K562 (cell line): Measurements from ENCODE around the gene TEX52. TPM values are rescaled to one million over a fixed set of nuclear protein-coding genes. Genes with fewer than 3 reads are reported as not detected.

Experiments
- ATAC-seq: fragments of 200-7000 bp; cut with Tn5 transposase; 3 replicates; pipeline ENCODE4 v1.9.1; 2020; ENCODE audit warnings: moderate library complexity
- BruUV-seq: library from RNA; stranded (reverse); fragments of 400-500 nt; replicated peaks from 2 replicates; lab custom pipeline; 2021; lab: Mats Ljungman, UMichigan
- CTCF ChIA-PET: fragments of 300-600 bp; formaldehyde crosslinking; extraction: SDS; loops from one replicate; lab custom pipeline; 2021; ENCODE audit warnings: low intra/inter-chr PET ratio; lab: Yijun Ruan, JAX
- POLR2A ChIA-PET: fragments of 300-600, 350-650 bp; sonication (Branson Sonifier 250); formaldehyde crosslinking; extraction: SDS; loops from one replicate; lab custom pipeline; 2021; ENCODE audit warnings: antibody characterized with exemption, inconsistent platforms; lab: Yijun Ruan, JAX
- DNase-seq, 4 experiments: peaks; one replicate each; pipeline versions ENCODE4 v3.0.0 to v3.0.0-alpha.2; 2011 to 2018; ENCODE audit warnings: low spot score in 3 of 4, mixed read lengths in 3 of 4; ENCODE audit errors: extremely low read depth in 1 of 4
- FAIRE-seq: peaks from 2 replicates; lab custom pipeline; 2011; peaks lifted over from hg19 to GRCh38; lab: Jason Lieb, UNC
- H2AFZ ChIP-seq: 2 replicates; pipeline ENCODE4 v1.6.0; 2011; ENCODE audit warnings: low read depth, low read length, control low read depth, inconsistent platforms
- H3K27ac ChIP-seq: fragments of 200-600 bp; 3 replicates; pipeline ENCODE4 v1.8.0; 2011; ENCODE audit warnings: low read depth, mild to moderate bottlenecking, control low read depth, inconsistent platforms, low read length, moderate library complexity, mixed read lengths; ENCODE audit errors: extremely low read depth
- H3K27me3 ChIP-seq, 2 experiments: fragments of 300-600 bp in 1 of 2; 2 replicates in 1 of 2; 3 replicates in 1 of 2; pipeline versions ENCODE4 v1.6.0 to v1.8.0; 2011; ENCODE audit warnings: inconsistent platforms in 2 of 2, low read length in 2 of 2, mild to moderate bottlenecking in 1 of 2, mixed read lengths in 1 of 2, moderate library complexity in 1 of 2; ENCODE audit not compliant: control insufficient read depth in 2 of 2, insufficient read depth in 2 of 2
- H3K36me3 ChIP-seq: fragments of 300-600 bp; 3 replicates; pipeline ENCODE4 v1.8.0; 2011; ENCODE audit warnings: mild to moderate bottlenecking, low read length, inconsistent platforms; ENCODE audit not compliant: control insufficient read depth, insufficient read depth
- H3K4me1 ChIP-seq, 2 experiments: fragments of 200-600 bp in 1 of 2; replicated peaks in 1 of 2; 2 replicates in 1 of 2; 3 replicates in 1 of 2; pipeline versions ENCODE4 v1.5.1 to v1.8.0; 2011; ENCODE audit warnings: inconsistent platforms in 2 of 2, low read length in 2 of 2, mild to moderate bottlenecking in 1 of 2, mixed read lengths in 1 of 2, moderate library complexity in 1 of 2; ENCODE audit not compliant: control insufficient read depth in 2 of 2, insufficient read depth in 2 of 2
- H3K4me2 ChIP-seq: 2 replicates; pipeline ENCODE4 v1.6.1; 2011; ENCODE audit warnings: low read length, control low read depth, inconsistent platforms, mixed read lengths; ENCODE audit not compliant: insufficient read depth
- H3K4me3 ChIP-seq: fragments of 200-600 bp; sonication (generic), shearing (Covaris generic); 2 replicates; pipeline ENCODE4 v1.5.1; 2016; ENCODE audit warnings: control low read depth, inconsistent platforms
- H3K79me2 ChIP-seq: fragments of 200-600 bp; 3 replicates; pipeline ENCODE4 v1.8.0; 2011; ENCODE audit warnings: low read length, inconsistent platforms; ENCODE audit not compliant: control insufficient read depth, insufficient read depth
- H3K9ac ChIP-seq, 2 experiments: 2 replicates each; pipeline versions ENCODE4 v1.6.0 to v1.6.1; 2011; ENCODE audit warnings: low read depth in 2 of 2, low read length in 2 of 2, control low read depth in 1 of 2, inconsistent platforms in 1 of 2, mild to moderate bottlenecking in 1 of 2, mixed read lengths in 1 of 2; ENCODE audit not compliant: insufficient read depth in 1 of 2
- H3K9me1 ChIP-seq: one replicate; pipeline ENCODE4 v1.6.0; 2011; ENCODE audit warnings: inconsistent platforms, mild to moderate bottlenecking, low read length, moderate library complexity; ENCODE audit not compliant: control insufficient read depth, insufficient read depth
- H3K9me3 ChIP-seq: replicated peaks from 2 replicates; pipeline ENCODE4 v1.5.1; 2011; ENCODE audit warnings: low read depth, low read length, inconsistent platforms; ENCODE audit not compliant: control insufficient read depth, insufficient read depth
- H4K20me1 ChIP-seq: replicated peaks from 2 replicates; pipeline ENCODE4 v1.6.1; 2011; ENCODE audit warnings: low read length, inconsistent platforms, mixed read lengths; ENCODE audit not compliant: control insufficient read depth, insufficient read depth
- ESRRA ChIP-seq: fragments of 450-650 bp; IDR thresholded peaks from 2 replicates; pipeline ENCODE4 v1.6.1; 2014; ENCODE audit warnings: low read depth, mild to moderate bottlenecking, moderate library complexity, borderline replicate concordance
- ESRRB ChIP-seq: fragments of 250-450 bp; sonication (Bioruptor Pico); IDR thresholded peaks from 2 replicates; pipeline ENCODE4 v1.5.0; 2020; ENCODE audit warnings: mild to moderate bottlenecking, moderate library complexity, borderline replicate concordance
- HMG20B ChIP-seq: fragments of 250-450 bp; sonication (Bioruptor Pico); IDR thresholded peaks from 2 replicates; pipeline ENCODE4 v1.5.0; 2021; ENCODE audit warnings: mild to moderate bottlenecking
- KAT2B ChIP-seq: IDR thresholded peaks from one replicate; pipeline ENCODE4 v1.6.1; 2012; ENCODE audit warnings: low read depth, mild to moderate bottlenecking, control low read depth, inconsistent platforms, low read length, moderate library complexity
- MAFF ChIP-seq: IDR thresholded peaks from 2 replicates; pipeline ENCODE4 v1.6.1; 2012; ENCODE audit warnings: low read length, improper control_type of control experiment
- POLR2G ChIP-seq: fragments of 200-400 bp; formaldehyde crosslinking; IDR thresholded peaks from 2 replicates; pipeline ENCODE4 v1.6.1; 2017; ENCODE audit warnings: low read depth, mild to moderate bottlenecking, antibody characterized with exemption, low read length, moderate library complexity
- SRSF1 ChIP-seq: fragments of 200-400 bp; formaldehyde crosslinking; IDR thresholded peaks from 2 replicates; pipeline ENCODE4 v1.6.1; 2017; ENCODE audit warnings: mild to moderate bottlenecking, low read depth, low read length, moderate library complexity
- TARDBP ChIP-seq: fragments of 450-650 bp; IDR thresholded peaks from 2 replicates; pipeline ENCODE4 v1.6.1; 2016
- ZFX ChIP-seq: sonication (generic); formaldehyde crosslinking; IDR thresholded peaks from 2 replicates; pipeline ENCODE4 v1.8.0; 2022; ENCODE audit warnings: mild to moderate bottlenecking, missing genetic modification reagents, moderate library complexity
- WGBS: fragments of 100-300 bp; shearing (Covaris generic); methylation state at CpG from one replicate; pipeline ENCODE4 v1.1.6; 2016; ENCODE audit warnings: low coverage, mixed read lengths; ENCODE audit not compliant: insufficient coverage; ENCODE audit errors: missing lambda C conversion rate; 5-methylcytosine and 5-hydroxymethylcytosine counted together
- in situ Hi-C: fragments of 300-500 bp; cut with MboI; formaldehyde crosslinking; loops from 4 replicates; pipeline ENCODE4 v1.15.0; 2018; ENCODE audit warnings: inconsistent platforms, mixed read lengths
- intact Hi-C: fragments of 100-400 bp; cut with micrococcal nuclease; formaldehyde crosslinking; loops from 2 replicates; pipeline ENCODE4 v1.14.2; 2022
- polyA plus RNA-seq, 8 experiments: library from polyadenylated mRNA; depleted of rRNA in 4 of 8; stranded (reverse) in 5 of 8; unstranded in 3 of 8; fragments of >200 nt; fragmentation: Nextera tagmentation in 2 of 8; fragmentation: Illumina TruSeq in 1 of 8; extraction: Ambion mirVana in 2 of 8; extraction: Trizol in 1 of 8; gene quantifications; 2 replicates each; pipeline versions ENCODE4 v1.2.1 to v1.2.3, GENCODE V29; 2011 to 2014; ENCODE audit warnings: inconsistent platforms in 1 of 8, missing spikeins in 1 of 8
- total RNA-seq, 7 experiments: library from RNA; depleted of rRNA in 6 of 7; stranded (reverse); fragments of >200 nt in 6 of 7; fragmentation: Illumina TruSeq in 2 of 7; extraction: Trizol in 2 of 7; gene quantifications; 2 replicates each; pipeline versions ENCODE4 v1.2.1 to v1.2.3, GENCODE V29; 2011 to 2021; ENCODE audit warnings: low replicate concordance in 1 of 7
- TF ChIP-seq, protein P1 (sequence below), 2 experiments: IDR thresholded peaks; 2 replicates each; pipeline ENCODE4 v1.6.1; 2011; ENCODE audit warnings: borderline replicate concordance in 1 of 2, control low read depth in 1 of 2, low read depth in 1 of 2, low read length in 1 of 2, mild to moderate bottlenecking in 1 of 2, mixed read lengths in 1 of 2, moderate library complexity in 1 of 2; ENCODE audit not compliant: insufficient read depth in 1 of 2, insufficient read length in 1 of 2, poor library complexity in 1 of 2, severe bottlenecking in 1 of 2; ENCODE audit errors: extremely low read depth in 1 of 2

TEX52 gene
- total and polyA plus RNA-seq, 9 of the 15 experiments (the other 6 are each of a cell fraction or from before 2014, with no cell fraction given), result not detected

DNA sequence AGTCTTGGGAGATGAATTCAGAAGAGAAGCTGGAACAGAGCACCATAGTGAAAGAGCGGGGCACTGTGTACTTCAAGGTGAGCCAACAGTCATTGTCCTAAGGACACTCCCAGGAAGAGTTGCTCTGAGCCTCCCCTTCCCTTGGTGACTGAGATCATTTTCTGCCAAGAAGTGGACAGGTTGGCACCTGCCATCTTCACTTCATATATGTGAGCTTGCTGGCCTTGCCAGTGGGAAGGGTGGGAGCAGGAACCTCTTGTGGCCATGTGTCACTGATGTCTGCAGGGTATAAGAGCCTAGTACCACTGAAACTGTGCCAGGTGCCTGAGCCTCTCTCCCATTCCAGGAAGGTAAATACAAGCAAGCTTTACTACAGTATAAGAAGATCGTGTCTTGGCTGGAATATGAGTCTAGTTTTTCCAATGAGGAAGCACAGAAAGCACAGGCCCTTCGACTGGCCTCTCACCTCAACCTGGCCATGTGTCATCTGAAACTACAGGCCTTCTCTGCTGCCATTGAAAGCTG lies 56.7 kb downstream of the TEX52 start:
- no peaks in the 10 kb centered on the region for H3K9me3 ChIP-seq
- peaks cover 37% of the 10 kb centered on the region for H3K79me2 ChIP-seq
- H3K27ac ChIP-seq, result no peak overlapping the region
- no peaks in the 10 kb centered on the region for H3K27me3 ChIP-seq
- no peak overlapping the region for H3K4me3 ChIP-seq
- POLR2A ChIA-PET, result interaction anchor here (0.6 to 1.5 kb wide), 2 partner anchors 39 to 253 kb away, joined by 3 read pairs; no protein-coding TSS in a partner anchor
- CTCF ChIA-PET, result no interaction called here
- FAIRE-seq, result no peak
- H4K20me1 ChIP-seq, result peaks cover 20% of the 10 kb centered on the region; the same call in 1 of the 2 replicates
- H3K4me1 ChIP-seq, result peaks cover 5 to 16% of the 10 kb centered on the region in 2 experiments; a peak in 4 of 5 replicates
- no peak for TF ChIP-seq ZFX
- TF ChIP-seq SRSF1, result no peak
- no peak for TF ChIP-seq POLR2G
- TF ChIP-seq HMG20B (CRISPR knock-in tag), result no peak
- no peak for TF ChIP-seq MAFF
- TF ChIP-seq KAT2B, result no peak
- TF ChIP-seq TARDBP, result no peak
- TF ChIP-seq ESRRB, result no peak
- no peak for TF ChIP-seq ESRRA
- TF ChIP-seq, protein P1, sequence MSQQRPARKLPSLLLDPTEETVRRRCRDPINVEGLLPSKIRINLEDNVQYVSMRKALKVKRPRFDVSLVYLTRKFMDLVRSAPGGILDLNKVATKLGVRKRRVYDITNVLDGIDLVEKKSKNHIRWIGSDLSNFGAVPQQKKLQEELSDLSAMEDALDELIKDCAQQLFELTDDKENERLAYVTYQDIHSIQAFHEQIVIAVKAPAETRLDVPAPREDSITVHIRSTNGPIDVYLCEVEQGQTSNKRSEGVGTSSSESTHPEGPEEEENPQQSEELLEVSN (IDR thresholded peaks at IDR 0.05; ENCODE audit: borderline replicate concordance in 1 of 2, extremely low read depth in 1 of 2, insufficient read depth in 1 of 2, insufficient read length in 1 of 2, low read depth in 1 of 2, low read length in 1 of 2, poor library complexity in 1 of 2, severe bottlenecking in 1 of 2), result no peak
- DNase-seq, result no peak
- H3K9me1 ChIP-seq, result no peaks in the 10 kb centered on the region
- ATAC-seq, result no peak
- WGBS, result 90% methylated on average over 3 of the region's 3 CpGs
- no peak overlapping the region for H3K4me2 ChIP-seq
- H3K36me3 ChIP-seq, result peaks cover 91% of the 10 kb centered on the region
- in situ Hi-C loops (no loop called here), intact Hi-C loops (no loop called here)
- no peak overlapping the region for H3K9ac ChIP-seq
- H2AFZ ChIP-seq, result no peak overlapping the region
- BruUV-seq, result no TSS peak

Other genes with a start within 250 kb of the TEX52 start
Only the 7 nearest of the 8 such genes appear.
- gene FKBP4, start 62.1 kb downstream of the TEX52 start, total RNA-seq (2014; rRNA removed), result 89.5 and 124 TPM in 2 replicates
- gene FKBP4, start 62.1 kb downstream of the TEX52 start, total RNA-seq (2014; rRNA removed; fragmentation: Illumina TruSeq; extraction: Trizol), result 98.1 and 105 TPM in 2 replicates
- gene FKBP4, start 62.1 kb downstream of the TEX52 start, total RNA-seq (2015; rRNA removed; fragmentation: Illumina TruSeq; extraction: Trizol), result 98.5 and 98.7 TPM in 2 replicates
- 154 and 158 TPM in 2 replicates for gene FKBP4, start 62.1 kb downstream of the TEX52 start, total RNA-seq (2021)
- gene FKBP4, start 62.1 kb downstream of the TEX52 start, polyA plus RNA-seq (2011; rRNA removed), result 70.7 and 90.1 TPM in 2 replicates
- gene FKBP4, start 62.1 kb downstream of the TEX52 start, polyA plus RNA-seq (2014; fragmentation: Illumina TruSeq; extraction: Trizol), result 115 and 144 TPM in 2 replicates
- gene FKBP4, start 62.1 kb downstream of the TEX52 start, polyA plus RNA-seq (2014; fragmentation: Nextera tagmentation; extraction: Ambion mirVana), result 10 to 100 TPM; 16.3 to 30.9 TPM
- 82.4 and 90.7 TPM in 2 replicates for gene FKBP4, start 62.1 kb downstream of the TEX52 start, polyA plus RNA-seq (2014; rRNA removed)
- 18.3 and 23.3 TPM in 2 replicates for gene ITFG2, start 44.4 kb downstream of the TEX52 start, total RNA-seq (2014; rRNA removed)
- gene ITFG2, start 44.4 kb downstream of the TEX52 start, total RNA-seq (2014; rRNA removed; fragmentation: Illumina TruSeq; extraction: Trizol), result 14.5 and 15.0 TPM in 2 replicates
- gene ITFG2, start 44.4 kb downstream of the TEX52 start, total RNA-seq (2015; rRNA removed; fragmentation: Illumina TruSeq; extraction: Trizol), result 17.7 and 18.9 TPM in 2 replicates
- 18.2 and 20.0 TPM in 2 replicates for gene ITFG2, start 44.4 kb downstream of the TEX52 start, total RNA-seq (2021)
- 14.2 and 15.3 TPM in 2 replicates for gene ITFG2, start 44.4 kb downstream of the TEX52 start, polyA plus RNA-seq (2011; rRNA removed)
- 19.4 and 30.3 TPM in 2 replicates for gene ITFG2, start 44.4 kb downstream of the TEX52 start, polyA plus RNA-seq (2014; fragmentation: Illumina TruSeq; extraction: Trizol)
- 10 to 100 TPM; 21.7 to 22.8 TPM for gene ITFG2, start 44.4 kb downstream of the TEX52 start, polyA plus RNA-seq (2014; fragmentation: Nextera tagmentation; extraction: Ambion mirVana)
- 19.9 and 31.1 TPM in 2 replicates for gene ITFG2, start 44.4 kb downstream of the TEX52 start, polyA plus RNA-seq (2014; rRNA removed)
- not detected in 2 replicates for gene NRIP2, start 22.0 kb downstream of the TEX52 start, total RNA-seq (2014; rRNA removed)
- not detected in 2 replicates for gene NRIP2, start 22.0 kb downstream of the TEX52 start, total RNA-seq (2014; rRNA removed; fragmentation: Illumina TruSeq; extraction: Trizol)
- not detected in 2 replicates for gene NRIP2, start 22.0 kb downstream of the TEX52 start, total RNA-seq (2015; rRNA removed; fragmentation: Illumina TruSeq; extraction: Trizol)
- gene NRIP2, start 22.0 kb downstream of the TEX52 start, total RNA-seq (2021), result not detected in 2 replicates
- gene NRIP2, start 22.0 kb downstream of the TEX52 start, polyA plus RNA-seq (2011; rRNA removed), result 0.03 TPM in 1 of 2 replicates, not detected in the other
- gene NRIP2, start 22.0 kb downstream of the TEX52 start, polyA plus RNA-seq (2014; fragmentation: Illumina TruSeq; extraction: Trizol), result not detected in 2 replicates
- gene NRIP2, start 22.0 kb downstream of the TEX52 start, polyA plus RNA-seq (2014; fragmentation: Nextera tagmentation; extraction: Ambion mirVana), result under 1 TPM; 0.07 to 0.10 TPM
- gene NRIP2, start 22.0 kb downstream of the TEX52 start, polyA plus RNA-seq (2014; rRNA removed), result not detected in 2 replicates
- 16.8 and 21.5 TPM in 2 replicates for gene FOXM1, start 20.1 kb upstream of the TEX52 start, total RNA-seq (2014; rRNA removed)
- 15.7 and 17.2 TPM in 2 replicates for gene FOXM1, start 20.1 kb upstream of the TEX52 start, total RNA-seq (2014; rRNA removed; fragmentation: Illumina TruSeq; extraction: Trizol)
- gene FOXM1, start 20.1 kb upstream of the TEX52 start, total RNA-seq (2015; rRNA removed; fragmentation: Illumina TruSeq; extraction: Trizol), result 18.1 and 18.6 TPM in 2 replicates
- 34.2 and 42.8 TPM in 2 replicates for gene FOXM1, start 20.1 kb upstream of the TEX52 start, total RNA-seq (2021)
- 10.5 and 14.1 TPM in 2 replicates for gene FOXM1, start 20.1 kb upstream of the TEX52 start, polyA plus RNA-seq (2011; rRNA removed)
- 41.7 and 46.9 TPM in 2 replicates for gene FOXM1, start 20.1 kb upstream of the TEX52 start, polyA plus RNA-seq (2014; fragmentation: Illumina TruSeq; extraction: Trizol)
- gene FOXM1, start 20.1 kb upstream of the TEX52 start, polyA plus RNA-seq (2014; fragmentation: Nextera tagmentation; extraction: Ambion mirVana), result 1 to 10 TPM; 8.9 to 9.5 TPM
- gene FOXM1, start 20.1 kb upstream of the TEX52 start, polyA plus RNA-seq (2014; rRNA removed), result 18.5 and 18.7 TPM in 2 replicates
- 27.0 and 28.2 TPM in 2 replicates for gene RHNO1, start 20.2 kb upstream of the TEX52 start, total RNA-seq (2014; rRNA removed)
- 28.8 and 33.4 TPM in 2 replicates for gene RHNO1, start 20.2 kb upstream of the TEX52 start, total RNA-seq (2014; rRNA removed; fragmentation: Illumina TruSeq; extraction: Trizol)
- 29.1 and 29.6 TPM in 2 replicates for gene RHNO1, start 20.2 kb upstream of the TEX52 start, total RNA-seq (2015; rRNA removed; fragmentation: Illumina TruSeq; extraction: Trizol)
- gene RHNO1, start 20.2 kb upstream of the TEX52 start, total RNA-seq (2021), result 21.8 and 25.2 TPM in 2 replicates
- gene RHNO1, start 20.2 kb upstream of the TEX52 start, polyA plus RNA-seq (2011; rRNA removed), result 53.9 and 62.7 TPM in 2 replicates
- 40.3 and 45.4 TPM in 2 replicates for gene RHNO1, start 20.2 kb upstream of the TEX52 start, polyA plus RNA-seq (2014; fragmentation: Illumina TruSeq; extraction: Trizol)
- 10 to 100 TPM; 20.8 to 30.7 TPM for gene RHNO1, start 20.2 kb upstream of the TEX52 start, polyA plus RNA-seq (2014; fragmentation: Nextera tagmentation; extraction: Ambion mirVana)
- gene RHNO1, start 20.2 kb upstream of the TEX52 start, polyA plus RNA-seq (2014; rRNA removed), result 27.3 and 29.5 TPM in 2 replicates
- gene TULP3, start 33.9 kb upstream of the TEX52 start, total RNA-seq (2014; rRNA removed), result 6.0 and 6.9 TPM in 2 replicates
- 6.3 and 7.3 TPM in 2 replicates for gene TULP3, start 33.9 kb upstream of the TEX52 start, total RNA-seq (2014; rRNA removed; fragmentation: Illumina TruSeq; extraction: Trizol)
- gene TULP3, start 33.9 kb upstream of the TEX52 start, total RNA-seq (2015; rRNA removed; fragmentation: Illumina TruSeq; extraction: Trizol), result 6.9 and 7.1 TPM in 2 replicates
- 6.7 and 7.4 TPM in 2 replicates for gene TULP3, start 33.9 kb upstream of the TEX52 start, total RNA-seq (2021)
- 10.9 and 13.5 TPM in 2 replicates for gene TULP3, start 33.9 kb upstream of the TEX52 start, polyA plus RNA-seq (2011; rRNA removed)
- 9.8 and 13.3 TPM in 2 replicates for gene TULP3, start 33.9 kb upstream of the TEX52 start, polyA plus RNA-seq (2014; fragmentation: Illumina TruSeq; extraction: Trizol)
- 1 to 10 TPM; 3.6 to 8.8 TPM for gene TULP3, start 33.9 kb upstream of the TEX52 start, polyA plus RNA-seq (2014; fragmentation: Nextera tagmentation; extraction: Ambion mirVana)
- 6.7 and 7.3 TPM in 2 replicates for gene TULP3, start 33.9 kb upstream of the TEX52 start, polyA plus RNA-seq (2014; rRNA removed)
- gene TEAD4, start 102.4 kb upstream of the TEX52 start, total RNA-seq (2014; rRNA removed), result 23.9 and 27.2 TPM in 2 replicates
- gene TEAD4, start 102.4 kb upstream of the TEX52 start, total RNA-seq (2014; rRNA removed; fragmentation: Illumina TruSeq; extraction: Trizol), result 13.4 and 15.7 TPM in 2 replicates
- 15.1 and 16.1 TPM in 2 replicates for gene TEAD4, start 102.4 kb upstream of the TEX52 start, total RNA-seq (2015; rRNA removed; fragmentation: Illumina TruSeq; extraction: Trizol)
- gene TEAD4, start 102.4 kb upstream of the TEX52 start, total RNA-seq (2021), result 38.6 and 40.0 TPM in 2 replicates
- 17.0 and 21.3 TPM in 2 replicates for gene TEAD4, start 102.4 kb upstream of the TEX52 start, polyA plus RNA-seq (2011; rRNA removed)
- gene TEAD4, start 102.4 kb upstream of the TEX52 start, polyA plus RNA-seq (2014; fragmentation: Illumina TruSeq; extraction: Trizol), result 23.7 and 30.8 TPM in 2 replicates
- 1 to 10 TPM in 1 of 2 experiments, under 1 TPM in 1; 0.82 to 1.3 TPM for gene TEAD4, start 102.4 kb upstream of the TEX52 start, polyA plus RNA-seq (2014; fragmentation: Nextera tagmentation; extraction: Ambion mirVana)
- gene TEAD4, start 102.4 kb upstream of the TEX52 start, polyA plus RNA-seq (2014; rRNA removed), result 29.6 and 31.8 TPM in 2 replicates